Hematopoietic multipotent progenitor cell treated with erythropoietin and hydrocortisone succinate and interleukin-3 and kit ligand, for 15 days (in vitro differentiated cells): ENCODE data around the gene TMUB1.

Experiments used
- DNase-seq: peaks from one replicate; pipeline ENCODE4 v3.0.0-alpha.2; 2015; ENCODE audit warnings: low spot score

The TMUB1 gene

DNA sequence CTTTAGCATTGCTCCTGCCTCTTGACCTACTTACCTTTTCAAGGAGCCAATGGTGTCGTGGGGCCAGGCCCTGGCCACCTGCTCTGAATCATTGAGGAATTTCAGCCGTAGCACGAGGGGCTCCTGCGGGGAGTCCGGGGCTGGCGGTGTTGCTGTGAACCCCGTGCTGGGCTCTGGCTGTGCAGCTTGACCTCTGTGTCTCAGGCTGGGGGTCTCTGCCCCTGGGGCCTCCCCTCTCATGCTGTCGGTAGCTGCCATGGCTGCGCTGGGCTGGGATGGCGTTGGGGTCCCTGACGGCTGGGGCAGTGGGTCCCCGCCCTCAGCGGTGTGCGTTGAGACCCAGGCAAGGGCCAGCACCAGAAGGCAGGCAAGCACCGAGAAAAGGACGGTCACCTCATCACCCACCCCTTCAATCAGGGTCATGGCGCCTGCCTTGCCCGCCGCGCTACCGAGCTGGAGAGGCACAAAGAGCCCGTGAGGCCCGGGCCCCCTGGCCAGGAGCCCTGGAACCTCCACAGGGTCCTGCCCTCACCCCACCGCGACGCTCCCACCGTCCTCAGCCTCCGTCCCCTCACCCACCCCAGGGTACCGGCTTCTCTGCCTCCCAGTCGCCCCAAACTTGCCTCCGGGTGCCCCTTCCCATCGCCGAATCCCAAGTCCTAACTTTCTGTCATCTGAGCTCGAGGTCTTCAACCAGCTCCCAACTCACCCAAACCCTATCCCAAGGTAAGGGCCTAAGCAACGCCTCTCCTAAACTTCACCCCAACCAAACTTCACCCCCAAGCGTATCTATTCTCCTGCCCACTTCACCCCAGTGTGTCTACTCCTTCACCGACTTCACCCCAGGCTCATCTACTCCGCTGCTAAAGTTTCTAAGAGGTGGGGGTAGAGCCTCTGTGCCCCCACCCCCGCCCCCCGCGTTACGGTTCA is 887 bp downstream of the TMUB1 start:
- DNase-seq: no peak

GRCh38 chr7:151081170-151082101 is 1.9 kb downstream of the TMUB1 start:
- no peak for DNase-seq

DNA sequence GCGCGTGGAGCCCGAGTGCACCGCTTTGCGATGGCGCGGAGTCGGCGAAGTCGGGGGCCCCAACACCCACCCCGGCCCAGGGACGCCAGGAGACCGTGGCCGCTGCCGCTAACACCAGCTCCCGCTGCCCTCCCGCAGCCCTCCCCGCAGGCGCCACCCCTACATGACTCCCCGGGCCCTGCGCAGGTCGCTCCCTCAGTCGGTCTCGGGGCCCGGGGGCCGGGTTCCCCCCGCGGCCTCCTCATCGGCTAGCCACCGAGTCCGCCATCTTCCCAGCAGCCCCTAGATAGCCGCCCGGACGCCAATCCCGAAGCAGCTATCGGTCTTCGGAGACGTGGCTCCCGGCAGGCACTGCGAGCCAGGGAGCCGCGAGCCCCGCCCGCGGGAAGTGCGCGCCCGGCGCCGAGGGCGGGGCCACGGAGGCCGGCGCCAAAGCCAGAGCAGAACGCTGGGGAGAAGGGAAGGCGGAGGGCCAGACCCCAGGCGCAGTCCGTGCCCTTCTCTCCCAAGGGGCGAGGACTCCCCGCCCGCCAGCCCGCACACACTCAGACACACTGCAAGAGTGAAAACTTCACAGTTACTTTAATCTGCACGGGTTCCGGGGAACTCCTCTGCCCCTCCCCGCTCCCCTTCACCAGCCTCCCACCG is 2.6 kb downstream of the TMUB1 start, which contains the start of gene FASTK:
Gene FASTK, minus strand, starts transcription at position 288 of the 648 bp plus-strand sequence. Its CDS starts 43 bp downstream, at position 245.
- DNase-seq: peak; percentile 91

DNA sequence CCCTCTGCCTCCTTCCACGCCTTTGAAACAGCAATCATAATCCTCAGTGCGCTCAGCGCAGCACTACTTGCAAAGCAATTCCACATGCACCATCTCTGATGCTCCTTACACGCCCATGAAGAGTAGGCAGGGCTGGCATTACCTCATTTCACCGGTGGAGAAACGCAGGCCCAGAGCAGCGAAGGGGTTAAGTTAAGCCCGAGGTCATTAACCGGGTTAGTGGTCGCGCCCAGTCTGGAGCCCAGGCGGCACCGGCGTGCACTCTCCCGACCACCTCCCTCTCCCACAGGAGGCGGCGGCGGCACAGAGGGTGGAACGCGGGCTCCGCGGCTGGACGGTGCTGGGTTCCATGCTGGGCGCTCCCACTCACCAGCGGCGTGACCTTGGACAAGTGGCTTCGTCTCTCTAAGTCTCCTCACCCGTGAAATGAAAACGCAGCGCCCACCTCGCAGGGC is 3.2 kb downstream of the TMUB1 start:
- DNase-seq: peak; percentile 36

- DNase-seq: no peak
Observed at GRCh38 chr7:151079199-151079910, 3.9 kb downstream of the TMUB1 start.

DNA sequence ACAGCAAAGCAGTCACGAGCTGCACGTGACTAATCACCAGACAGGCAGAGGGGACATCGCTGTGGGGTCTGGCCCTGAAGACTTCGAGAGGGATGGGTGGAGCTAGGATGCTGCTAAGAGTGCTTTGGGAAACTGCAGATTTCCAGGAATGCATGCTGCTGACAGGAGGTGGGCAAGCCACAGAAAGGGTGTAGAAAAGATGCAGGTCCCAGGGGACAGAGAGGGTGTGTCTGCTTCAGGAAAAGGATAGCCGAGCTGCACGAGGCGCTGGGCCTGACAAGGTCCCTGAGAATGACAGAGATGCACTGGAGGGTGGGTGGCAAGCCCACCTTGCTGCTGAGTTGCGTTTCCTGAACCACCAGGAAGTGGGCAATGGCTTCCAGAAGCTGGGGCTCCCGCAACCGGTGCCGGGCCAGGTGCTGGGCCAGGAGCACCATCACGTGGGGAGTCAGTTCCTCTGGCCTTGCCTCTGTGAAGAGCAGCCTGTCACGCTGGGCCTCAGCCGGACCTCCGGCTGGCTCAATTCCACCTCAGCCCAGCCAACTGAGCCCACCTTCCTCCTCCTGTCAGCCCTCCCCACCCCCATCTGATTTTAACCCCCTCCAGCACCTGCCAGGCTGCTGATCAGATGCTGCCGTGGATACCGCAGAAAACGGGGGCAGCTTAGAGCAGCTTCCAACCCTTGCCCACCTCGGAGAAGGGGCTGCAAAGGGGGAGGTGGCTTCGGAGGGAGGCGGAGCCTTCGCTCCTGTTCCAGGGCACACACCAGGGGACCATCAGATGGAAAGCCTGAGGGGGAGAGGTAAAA is 4.9 kb downstream of the TMUB1 start:
- no peak for DNase-seq

DNA sequence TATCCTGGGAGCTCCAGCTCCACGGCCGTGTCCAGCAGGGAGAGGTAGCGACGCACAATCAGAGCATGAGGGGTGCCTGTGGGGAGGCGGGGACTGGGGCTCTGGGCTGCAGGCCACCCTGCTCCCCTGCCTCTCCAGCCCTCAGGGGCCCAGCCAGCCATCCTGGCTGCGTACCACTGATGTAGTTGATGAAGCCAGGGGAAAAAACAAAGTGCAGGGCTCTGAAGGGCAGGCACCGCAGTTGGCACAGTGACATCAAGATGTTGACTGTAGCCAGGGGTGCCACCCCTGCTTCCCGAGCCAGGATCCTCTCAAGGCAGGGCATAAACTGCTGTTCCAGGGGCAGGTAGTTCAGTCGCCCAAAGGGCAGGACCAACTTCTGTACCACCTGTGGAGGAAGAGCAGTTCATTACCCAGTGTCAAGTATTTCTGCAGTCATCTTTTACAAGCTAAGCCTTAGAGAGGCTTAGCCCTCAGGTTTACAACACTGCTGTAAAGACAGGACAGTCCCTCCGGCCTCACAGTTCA is 5.5 kb downstream of the TMUB1 start:
- no peak for DNase-seq

- no peak for DNase-seq
Observed at GRCh38 chr7:151076863-151077704, 6.2 kb downstream of the TMUB1 start.

DNA sequence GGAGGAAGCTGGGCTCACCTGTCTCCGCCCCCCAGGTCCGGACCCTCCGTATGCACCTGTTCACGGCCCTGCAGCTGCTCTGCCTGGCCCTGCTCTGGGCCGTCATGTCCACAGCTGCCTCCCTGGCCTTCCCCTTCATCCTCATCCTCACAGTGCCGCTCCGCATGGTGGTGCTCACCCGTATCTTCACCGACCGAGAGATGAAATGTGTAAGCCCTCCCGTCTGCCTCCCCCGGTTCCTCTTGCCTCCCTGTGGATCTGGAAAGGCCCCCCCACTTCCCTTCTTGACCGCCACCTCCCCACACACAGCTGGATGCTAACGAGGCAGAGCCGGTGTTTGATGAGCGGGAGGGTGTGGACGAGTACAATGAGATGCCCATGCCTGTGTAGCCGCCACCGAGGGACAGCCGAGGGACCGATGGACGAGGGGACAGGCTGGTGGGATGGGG is 7.3 kb downstream of the TMUB1 start:
- no peak for DNase-seq

- DNase-seq: no peak
Observed at GRCh38 chr7:151075662-151075971, 7.7 kb downstream of the TMUB1 start.

GRCh38 chr7:151074817-151075661 is 8.3 kb downstream of the TMUB1 start:
- DNase-seq: no peak

- no peak for DNase-seq
Observed at GRCh38 chr7:151073990-151074389, 9.3 kb downstream of the TMUB1 start.

DNA sequence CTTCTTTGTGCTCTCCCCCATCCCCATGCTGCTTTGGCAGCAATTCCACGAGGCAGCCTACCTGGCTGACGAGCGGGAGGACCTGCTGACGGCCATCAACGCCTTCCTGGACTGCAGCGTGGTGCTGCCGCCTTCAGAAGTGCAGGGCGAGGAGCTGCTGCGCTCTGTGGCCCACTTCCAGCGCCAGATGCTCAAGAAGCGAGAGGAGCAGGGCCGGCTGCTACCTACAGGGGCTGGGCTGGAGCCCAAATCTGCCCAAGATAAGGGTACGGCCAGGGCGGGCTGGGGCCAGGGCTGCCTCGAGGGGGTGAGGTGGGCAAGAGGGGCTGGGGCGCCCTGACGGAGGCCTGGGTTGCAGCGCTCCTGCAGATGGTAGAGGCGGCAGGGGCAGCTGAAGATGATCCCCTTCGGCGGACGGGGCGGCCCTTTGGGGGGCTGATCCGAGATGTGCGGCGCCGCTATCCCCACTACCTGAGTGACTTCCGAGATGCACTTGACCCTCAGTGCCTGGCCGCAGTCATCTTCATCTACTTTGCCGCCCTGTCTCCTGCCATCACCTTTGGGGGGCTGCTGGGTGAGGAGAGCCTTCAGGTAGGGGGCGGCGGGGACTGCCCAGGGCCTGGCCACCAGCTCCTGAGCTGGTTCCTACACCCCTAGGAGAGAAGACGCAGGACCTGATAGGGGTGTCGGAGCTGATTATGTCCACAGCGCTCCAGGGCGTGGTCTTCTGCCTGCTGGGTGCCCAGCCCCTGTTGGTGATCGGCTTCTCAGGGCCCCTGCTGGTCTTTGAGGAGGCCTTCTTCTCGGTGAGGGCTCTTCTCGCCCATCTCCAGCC is 12.0 kb downstream of the TMUB1 start:
- DNase-seq: no peak

DNA sequence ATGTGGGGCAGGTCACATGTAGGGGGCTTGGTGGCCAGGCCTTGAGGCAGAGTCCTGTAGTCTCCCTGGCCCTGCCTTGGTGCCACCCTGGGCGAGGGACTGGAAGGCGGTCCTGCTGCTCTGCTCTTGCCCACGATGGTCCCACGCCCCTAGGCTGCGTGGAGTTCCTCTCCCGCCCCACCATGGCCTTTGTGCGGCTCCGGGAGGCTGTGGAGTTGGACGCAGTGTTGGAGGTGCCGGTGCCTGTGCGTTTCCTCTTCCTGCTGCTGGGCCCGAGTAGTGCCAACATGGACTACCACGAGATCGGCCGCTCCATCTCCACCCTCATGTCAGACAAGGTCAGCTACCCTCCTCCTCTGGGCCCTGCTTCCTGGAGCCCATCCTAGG is 12.7 kb downstream of the TMUB1 start:
- no peak for DNase-seq

- no peak for DNase-seq
Observed at GRCh38 chr7:151069841-151070573, 13.3 kb downstream of the TMUB1 start.

GRCh38 chr7:151068069-151068773 is 15.1 kb downstream of the TMUB1 start:
- DNase-seq: no peak
